HUES64 (cell line): Measurements from ENCODE around the gene DKK2.

Experiments
- H3K27ac ChIP-seq: 2 replicates; pipeline ENCODE4 v1.7.0; 2013; ENCODE audit warnings: low read depth, low read length, inconsistent platforms
- H3K27me3 ChIP-seq: 2 replicates; pipeline ENCODE4 v1.6.1; 2013; ENCODE audit warnings: mild to moderate bottlenecking, low read length; ENCODE audit not compliant: insufficient read depth
- H3K36me3 ChIP-seq: 2 replicates; pipeline ENCODE4 v1.6.1; 2013; ENCODE audit warnings: mild to moderate bottlenecking, low read length; ENCODE audit not compliant: insufficient read depth
- H3K4me1 ChIP-seq: 2 replicates; pipeline ENCODE4 v1.6.1; 2013; ENCODE audit warnings: mild to moderate bottlenecking, low read length, moderate library complexity; ENCODE audit not compliant: insufficient read depth
- H3K4me3 ChIP-seq: 2 replicates; pipeline ENCODE4 v1.5.1; 2013; ENCODE audit warnings: mild to moderate bottlenecking, low read length, moderate library complexity
- H3K9ac ChIP-seq: 2 replicates; pipeline ENCODE4 v1.6.1; 2013; ENCODE audit warnings: mild to moderate bottlenecking, low read depth, low read length
- H3K9me3 ChIP-seq: 2 replicates; pipeline ENCODE4 v1.6.1; 2013; ENCODE audit warnings: low read depth, low read length; ENCODE audit not compliant: insufficient read depth
- WGBS: fragments of 150-250, 120-280 bp; methylation state at CpG from one replicate; pipeline ENCODE4 v1.1.7; 2013; ENCODE audit warnings: missing lambda C conversion rate; 5-methylcytosine and 5-hydroxymethylcytosine counted together

The DKK2 gene

DNA sequence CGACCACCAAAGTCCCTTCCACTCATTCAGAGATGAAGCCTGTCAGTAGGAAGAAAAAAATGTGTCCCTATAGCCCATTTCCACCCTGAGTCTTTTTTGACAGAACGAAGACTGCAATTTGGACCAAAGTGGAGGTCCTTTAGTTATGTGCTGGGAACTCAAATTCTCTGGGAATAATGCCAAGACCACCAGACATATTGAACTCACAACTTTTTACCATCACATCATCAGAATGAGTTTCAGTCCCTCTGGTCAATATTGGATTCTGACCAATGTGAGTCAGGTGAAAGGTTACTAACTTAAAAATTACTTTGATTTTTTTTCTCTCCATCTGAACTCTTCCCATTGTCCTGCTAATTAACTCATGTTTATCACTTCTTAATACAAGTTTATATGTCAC lies 128.9 kb downstream of the DKK2 start:
- H3K4me1 ChIP-seq = no peaks in the 10 kb centered on the region
- H3K27ac ChIP-seq = no peak overlapping the region
- H3K9me3 ChIP-seq = no peaks in the 10 kb centered on the region
- H3K36me3 ChIP-seq = no peaks in the 10 kb centered on the region
- no peak overlapping the region for H3K4me3 ChIP-seq
- H3K27me3 ChIP-seq = no peaks in the 10 kb centered on the region
- 89% methylated on average over 1 of the region's 2 CpGs for WGBS
- H3K9ac ChIP-seq = no peak overlapping the region

GRCh38 chr4:106906728-106907127 lies 129.4 kb downstream of the DKK2 start:
- no peak overlapping the region for H3K27ac ChIP-seq
- no peak overlapping the region for H3K4me3 ChIP-seq
- no peaks in the 10 kb centered on the region for H3K4me1 ChIP-seq
- H3K27me3 ChIP-seq = no peaks in the 10 kb centered on the region
- H3K36me3 ChIP-seq = no peaks in the 10 kb centered on the region
- WGBS = 100% methylated on average over 1 of the region's 1 CpG
- H3K9ac ChIP-seq = no peak overlapping the region
- H3K9me3 ChIP-seq = no peaks in the 10 kb centered on the region

GRCh38 chr4:106898621-106899230 lies 137.4 kb downstream of the DKK2 start:
- Histone ChIP-seq H3K4me1 (no peaks in the 10 kb centered on the region), H3K4me3 (no peak overlapping the region), H3K36me3 (no peaks in the 10 kb centered on the region), H3K9me3 (no peaks in the 10 kb centered on the region), H3K27me3 (no peaks in the 10 kb centered on the region), H3K27ac (no peak overlapping the region), H3K9ac (no peak overlapping the region)
- WGBS = 44% methylated on average over 4 of the region's 4 CpGs

GRCh38 chr4:106893903-106894302 lies 142.2 kb downstream of the DKK2 start:
- WGBS = 87% methylated on average over 3 of the region's 3 CpGs
- Histone ChIP-seq H3K4me1 (no peaks in the 10 kb centered on the region), H3K9ac (no peak overlapping the region), H3K27me3 (no peaks in the 10 kb centered on the region), H3K27ac (no peak overlapping the region), H3K4me3 (no peak overlapping the region), H3K9me3 (no peaks in the 10 kb centered on the region), H3K36me3 (no peaks in the 10 kb centered on the region)

DNA sequence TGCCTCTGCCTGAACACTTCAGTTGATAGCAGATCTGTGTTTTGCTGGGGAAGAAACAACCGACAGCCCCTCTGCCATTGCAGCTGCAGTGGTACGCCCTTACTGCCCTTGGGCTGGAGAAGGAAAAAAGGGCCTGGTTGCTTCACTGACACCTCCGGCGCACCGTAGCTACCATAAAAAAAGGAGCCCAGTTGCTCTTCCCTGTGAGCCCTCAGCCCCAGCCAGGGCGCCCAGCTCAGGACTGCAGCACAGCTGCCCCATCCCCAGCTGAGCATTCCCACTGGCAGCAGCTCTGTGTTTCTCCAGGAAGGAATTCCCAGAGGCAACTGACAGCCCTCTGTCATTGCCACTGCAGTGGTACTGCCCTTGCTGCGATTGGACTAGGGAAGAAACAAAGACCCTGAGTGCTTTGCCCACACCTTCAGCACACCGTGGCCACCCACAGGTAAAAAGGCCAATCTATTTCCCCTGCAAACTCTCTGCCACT lies 142.7 kb downstream of the DKK2 start:
- 93% methylated on average over 8 of the region's 8 CpGs for WGBS
- H3K27ac ChIP-seq = no peak overlapping the region
- no peaks in the 10 kb centered on the region for H3K4me1 ChIP-seq

GRCh38 chr4:106892786-106893185 lies 143.3 kb downstream of the DKK2 start:
- H3K27ac ChIP-seq = no peak overlapping the region
- H3K4me1 ChIP-seq = no peaks in the 10 kb centered on the region
- no peaks in the 10 kb centered on the region for H3K9me3 ChIP-seq
- no peak overlapping the region for H3K4me3 ChIP-seq
- no peaks in the 10 kb centered on the region for H3K27me3 ChIP-seq
- H3K36me3 ChIP-seq = no peaks in the 10 kb centered on the region
- 94% methylated on average over 6 of the region's 6 CpGs for WGBS
- H3K9ac ChIP-seq = no peak overlapping the region

More for the DNA sequence above, 142.7 kb downstream of the DKK2 start:
- H3K9me3 ChIP-seq = no peaks in the 10 kb centered on the region
- no peaks in the 10 kb centered on the region for H3K36me3 ChIP-seq
- H3K9ac ChIP-seq = no peak overlapping the region
- no peak overlapping the region for H3K4me3 ChIP-seq
- no peaks in the 10 kb centered on the region for H3K27me3 ChIP-seq

DNA sequence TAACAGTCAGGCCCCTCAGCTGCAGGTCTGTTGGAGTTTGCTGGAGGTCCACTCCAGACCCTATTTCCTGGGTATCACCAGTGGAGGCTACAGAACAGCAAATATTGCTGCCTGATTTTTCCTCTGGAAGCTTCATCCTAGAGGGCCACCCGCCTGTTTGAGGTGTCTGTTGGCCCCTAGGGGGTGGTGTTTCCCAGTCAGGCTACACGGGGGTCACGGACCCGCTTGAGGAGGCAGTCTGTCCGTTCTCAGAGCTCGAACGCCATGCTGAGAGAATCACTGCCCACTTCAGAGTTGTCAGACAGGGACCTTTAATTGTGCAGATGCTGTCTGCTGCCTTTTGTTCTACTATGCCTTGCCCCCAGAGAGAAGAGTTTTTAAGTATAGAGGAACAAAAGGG lies 160.8 kb downstream of the DKK2 start:
- Histone ChIP-seq H3K27ac (no peak overlapping the region), H3K9ac (no peak overlapping the region), H3K36me3 (no peaks in the 10 kb centered on the region), H3K9me3 (no peaks in the 10 kb centered on the region), H3K4me1 (no peaks in the 10 kb centered on the region), H3K27me3 (no peaks in the 10 kb centered on the region), H3K4me3 (no peak overlapping the region)
- 79% methylated on average over 7 of the region's 7 CpGs for WGBS
